GM23338 (cell line): ENCODE measurements around the gene IQUB.

Experiments
- EZH2 ChIP-seq: fragments of 200-600 bp; sonication (generic); IDR thresholded peaks from one replicate; pipeline ENCODE4 v1.8.0; 2017; ENCODE audit warnings: antibody characterized with exemption, mild to moderate bottlenecking, low read depth; ENCODE audit not compliant: unreplicated experiment
- EZH2phosphoT487 ChIP-seq: fragments of 200-600 bp; sonication (generic); IDR thresholded peaks from one replicate; pipeline ENCODE4 v1.8.1; 2018; ENCODE audit warnings: antibody characterized with exemption; ENCODE audit not compliant: unreplicated experiment
- NANOG ChIP-seq: IDR thresholded peaks from 2 replicates; pipeline ENCODE4 v1.6.1; 2016; ENCODE audit warnings: antibody characterized with exemption, borderline replicate concordance
- POLR2AphosphoS5 ChIP-seq: IDR thresholded peaks from 2 replicates; pipeline ENCODE4 v1.6.1; 2016; ENCODE audit warnings: antibody characterized with exemption, low read depth
- STAT1 ChIP-seq: IDR thresholded peaks from one replicate; pipeline ENCODE4 v1.6.1; 2016; ENCODE audit warnings: antibody characterized with exemption; ENCODE audit not compliant: unreplicated experiment
- TF ChIP-seq, protein P1 (sequence below), 2 experiments: fragments of 200-600 bp in 1 of 2; sonication (generic) in 1 of 2; conservative IDR thresholded peaks; 2 replicates each; pipeline versions ENCODE4 v1.5.1 to v1.6.1; 2016 to 2017; ENCODE audit warnings: antibody characterized with exemption in 2 of 2, low read depth in 2 of 2, mild to moderate bottlenecking in 2 of 2, moderate library complexity in 1 of 2
- TF ChIP-seq, protein P2 (sequence below): IDR thresholded peaks from one replicate; pipeline ENCODE4 v1.6.1; 2018; ENCODE audit warnings: antibody characterized with exemption; ENCODE audit not compliant: unreplicated experiment

DNA sequence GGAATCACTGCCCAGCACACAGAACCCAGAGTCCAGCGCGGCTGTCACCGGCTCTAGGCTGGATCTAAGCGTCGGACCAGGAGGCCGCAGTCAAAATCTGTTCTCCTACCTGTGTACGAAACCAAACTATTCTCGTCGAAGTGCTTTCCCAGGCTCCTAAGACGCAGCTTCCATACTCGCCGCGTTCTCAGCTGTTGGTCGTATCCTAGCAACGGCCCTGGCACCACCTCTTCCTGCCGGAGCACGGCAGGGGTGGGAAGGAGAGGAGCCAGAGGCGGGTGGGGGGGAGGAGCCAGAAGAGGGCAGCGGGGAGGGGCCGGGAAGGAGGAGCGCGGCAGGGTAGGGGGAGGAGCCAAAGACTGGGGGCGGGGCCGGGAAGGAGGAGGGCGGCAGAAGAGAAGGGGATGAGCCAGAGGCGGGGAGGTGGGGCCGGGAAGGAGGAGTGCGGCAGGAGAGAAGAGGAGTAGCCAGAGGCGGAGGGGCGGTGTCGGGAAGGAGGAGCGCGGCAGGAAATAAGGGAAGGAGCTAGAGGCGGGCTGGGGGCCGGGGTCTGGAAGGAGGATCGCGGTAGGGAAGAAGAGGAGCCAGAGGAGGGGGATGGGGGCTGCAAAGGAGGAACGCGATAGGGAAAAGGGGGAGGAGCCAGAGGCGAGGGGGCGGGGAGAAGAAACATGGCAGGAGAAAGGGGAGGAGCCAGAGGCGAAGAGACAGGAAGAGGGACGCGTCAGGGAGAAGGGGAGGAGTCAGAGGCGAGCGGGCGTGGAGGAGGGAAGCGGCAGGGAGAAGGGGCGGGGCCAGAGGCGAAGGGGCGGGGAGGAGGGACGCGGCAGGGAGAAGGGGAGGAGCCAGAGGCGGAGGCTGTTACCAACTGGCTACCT is at the start of gene IQUB:
- TF ChIP-seq EZH2 (no peak), EZH2phosphoT487 (no peak), POLR2AphosphoS5 (peak; percentile 77), STAT1 (no peak), NANOG (no peak)
- TF ChIP-seq, protein P1, sequence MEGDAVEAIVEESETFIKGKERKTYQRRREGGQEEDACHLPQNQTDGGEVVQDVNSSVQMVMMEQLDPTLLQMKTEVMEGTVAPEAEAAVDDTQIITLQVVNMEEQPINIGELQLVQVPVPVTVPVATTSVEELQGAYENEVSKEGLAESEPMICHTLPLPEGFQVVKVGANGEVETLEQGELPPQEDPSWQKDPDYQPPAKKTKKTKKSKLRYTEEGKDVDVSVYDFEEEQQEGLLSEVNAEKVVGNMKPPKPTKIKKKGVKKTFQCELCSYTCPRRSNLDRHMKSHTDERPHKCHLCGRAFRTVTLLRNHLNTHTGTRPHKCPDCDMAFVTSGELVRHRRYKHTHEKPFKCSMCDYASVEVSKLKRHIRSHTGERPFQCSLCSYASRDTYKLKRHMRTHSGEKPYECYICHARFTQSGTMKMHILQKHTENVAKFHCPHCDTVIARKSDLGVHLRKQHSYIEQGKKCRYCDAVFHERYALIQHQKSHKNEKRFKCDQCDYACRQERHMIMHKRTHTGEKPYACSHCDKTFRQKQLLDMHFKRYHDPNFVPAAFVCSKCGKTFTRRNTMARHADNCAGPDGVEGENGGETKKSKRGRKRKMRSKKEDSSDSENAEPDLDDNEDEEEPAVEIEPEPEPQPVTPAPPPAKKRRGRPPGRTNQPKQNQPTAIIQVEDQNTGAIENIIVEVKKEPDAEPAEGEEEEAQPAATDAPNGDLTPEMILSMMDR (conservative IDR thresholded peaks at IDR 0.05; ENCODE audit: low read depth in 2 of 2) = no peak
- TF ChIP-seq, protein P2, sequence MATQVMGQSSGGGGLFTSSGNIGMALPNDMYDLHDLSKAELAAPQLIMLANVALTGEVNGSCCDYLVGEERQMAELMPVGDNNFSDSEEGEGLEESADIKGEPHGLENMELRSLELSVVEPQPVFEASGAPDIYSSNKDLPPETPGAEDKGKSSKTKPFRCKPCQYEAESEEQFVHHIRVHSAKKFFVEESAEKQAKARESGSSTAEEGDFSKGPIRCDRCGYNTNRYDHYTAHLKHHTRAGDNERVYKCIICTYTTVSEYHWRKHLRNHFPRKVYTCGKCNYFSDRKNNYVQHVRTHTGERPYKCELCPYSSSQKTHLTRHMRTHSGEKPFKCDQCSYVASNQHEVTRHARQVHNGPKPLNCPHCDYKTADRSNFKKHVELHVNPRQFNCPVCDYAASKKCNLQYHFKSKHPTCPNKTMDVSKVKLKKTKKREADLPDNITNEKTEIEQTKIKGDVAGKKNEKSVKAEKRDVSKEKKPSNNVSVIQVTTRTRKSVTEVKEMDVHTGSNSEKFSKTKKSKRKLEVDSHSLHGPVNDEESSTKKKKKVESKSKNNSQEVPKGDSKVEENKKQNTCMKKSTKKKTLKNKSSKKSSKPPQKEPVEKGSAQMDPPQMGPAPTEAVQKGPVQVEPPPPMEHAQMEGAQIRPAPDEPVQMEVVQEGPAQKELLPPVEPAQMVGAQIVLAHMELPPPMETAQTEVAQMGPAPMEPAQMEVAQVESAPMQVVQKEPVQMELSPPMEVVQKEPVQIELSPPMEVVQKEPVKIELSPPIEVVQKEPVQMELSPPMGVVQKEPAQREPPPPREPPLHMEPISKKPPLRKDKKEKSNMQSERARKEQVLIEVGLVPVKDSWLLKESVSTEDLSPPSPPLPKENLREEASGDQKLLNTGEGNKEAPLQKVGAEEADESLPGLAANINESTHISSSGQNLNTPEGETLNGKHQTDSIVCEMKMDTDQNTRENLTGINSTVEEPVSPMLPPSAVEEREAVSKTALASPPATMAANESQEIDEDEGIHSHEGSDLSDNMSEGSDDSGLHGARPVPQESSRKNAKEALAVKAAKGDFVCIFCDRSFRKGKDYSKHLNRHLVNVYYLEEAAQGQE = no peak
